Heart left ventricle (tissue), 16 donors: ENCODE results near the gene KRT34. TPM values are rescaled to one million over a fixed set of nuclear protein-coding genes. Genes with fewer than 3 reads are reported as not detected.
"Not testable (repeated sequence)": the region's sequence is repeated elsewhere in the genome, so short reads cannot be mapped to it uniquely, and the experiment has no call there.

Experiments
- ATAC-seq, 4 donors: fragments of 200-7000 bp; cut with Tn5 transposase; one replicate each; pipeline ENCODE4 v1.9.1; 2020 to 2022; ENCODE audit warnings: moderate library complexity in 4 of 4, mild to moderate bottlenecking in 3 of 4, moderate number of reproducible peaks in 1 of 4
- DNase-seq, 5 donors: peaks; one replicate each; pipeline ENCODE4 v3.0.0-alpha.2; 2020
- H3K27ac ChIP-seq, 12 donors: fragments of 200-600 bp; sonication (generic) in 4 of 12; one replicate each; pipeline versions ENCODE4 v1.5.0 to v1.8.0; 2016 to 2022; ENCODE audit warnings: mild to moderate bottlenecking in 2 of 12
- H3K27me3 ChIP-seq, 9 donors: fragments of 200-600 bp; sonication (generic) in 2 of 9; one replicate each; pipeline versions ENCODE4 v1.5.1 to v1.8.0; 2016 to 2022; ENCODE audit warnings: mild to moderate bottlenecking in 3 of 9
- H3K36me3 ChIP-seq, 9 donors: fragments of 200-600 bp; sonication (generic) in 2 of 9; one replicate each; pipeline versions ENCODE4 v1.5.0 to v1.8.0; 2018 to 2022; ENCODE audit warnings: mild to moderate bottlenecking in 2 of 9
- H3K4me1 ChIP-seq, 12 donors: fragments of 200-600 bp; sonication (generic) in 4 of 12; one replicate each; pipeline versions ENCODE4 v1.5.0 to v1.8.0; 2016 to 2022; ENCODE audit warnings: mild to moderate bottlenecking in 3 of 12
- H3K4me3 ChIP-seq, 12 donors: fragments of 200-600 bp; sonication (generic) in 4 of 12; one replicate each; pipeline versions ENCODE4 v1.5.0 to v1.8.0; 2017 to 2022; ENCODE audit warnings: mild to moderate bottlenecking in 9 of 12, moderate library complexity in 4 of 12
- H3K9me3 ChIP-seq, 12 donors: fragments of 200-600 bp; sonication (generic) in 4 of 12; one replicate each; pipeline versions ENCODE4 v1.5.0 to v1.8.0; 2016 to 2022; ENCODE audit warnings: mild to moderate bottlenecking in 1 of 12
- POLR2A ChIP-seq, 2 donors: fragments of 450-650 bp; IDR thresholded peaks; one replicate each; pipeline ENCODE4 v1.6.1; 2017; ENCODE audit warnings: antibody characterized with exemption in 2 of 2, mild to moderate bottlenecking in 2 of 2, moderate library complexity in 2 of 2
- whole genome bisulfite sequencing, 4 donors: extraction: QIAGEN DNeasy Blood & Tissue Kit in 2 of 4; methylation state at CpG; one replicate each; pipeline versions ENCODE4 v1.1.5 to v1.1.7; 2013 to 2018; 5-methylcytosine and 5-hydroxymethylcytosine counted together
- intact Hi-C, 10 donors: fragments of 100-400 bp; cut with DNase I; formaldehyde crosslinking; loops; one replicate each; pipeline versions ENCODE4 v1.11.1 to v1.14.2; 2022
- polyA plus RNA-seq, 2 donors: library from polyadenylated mRNA; stranded (reverse); fragments of 200-250 nt; gene quantifications; one replicate each; pipeline ENCODE4 v1.2.3, GENCODE V29; 2013
- total RNA-seq, 9 donors: library from RNA; depleted of rRNA in 2 of 9; stranded (reverse); fragments of >200 nt in 2 of 9; fragmentation: NEBNext Ultra II Directional in 3 of 9; extraction: Animal tissue kit (Norgen Biotek cat#: 25700) in 3 of 9; gene quantifications; one replicate each; pipeline versions ENCODE4 v1.1.0 to v1.2.4, GENCODE V29; 2016 to 2023
- TF ChIP-seq, protein P1 (sequence below), 12 donors: fragments of 200-600 bp; sonication (generic) in 4 of 12; IDR thresholded peaks; one replicate each; pipeline versions ENCODE4 v1.5.0 to v1.8.0; 2018 to 2022; ENCODE audit warnings: antibody characterized with exemption in 12 of 12, mild to moderate bottlenecking in 5 of 12
- donor health status: ischemic (EF 13 %, LVEDD 7.1; RV severe dilation, severe dysfunction).
- donor health status: healthy with polysubstance abuse.
- donor health status: DM: no; HTN: yes; CAD: no.
- donor health status: DM: no; HTN: no; CAD: no.
- donor health status: ischemic (EF 25% LVEDD 6.9; RV normal size, moderate dysfunction).
- donor health status: ischemic (EF 25% LVEDD 5.7; RV mildly dilated, moderate dysfunction).
- donor health status: healthy.
- donor health status: DM: yes; HTN: yes; CAD: no.
- donor health status: ischemic (EF 35%, LVEDD 5.7; RV mildly dilated, moderate dysfunction).
- donor health status: nonischemic (EF 11% LVEDD 7.7; RV severe dilation, severe dysfunction).
- donor health status: DM: yes; HTN: yes; CAD: no.
- donor health status: PGD.
- donor health status: ischemic (EF 29% LVEDD 5.4; RV normal size, mild dysfunction).
- donor health status: nonischemic (EF 23%, LVEDD 6.1; RV moderate dilation, normal function).

Gene KRT34
- total and polyA plus RNA-seq, 11 donors, result not detected

DNA sequence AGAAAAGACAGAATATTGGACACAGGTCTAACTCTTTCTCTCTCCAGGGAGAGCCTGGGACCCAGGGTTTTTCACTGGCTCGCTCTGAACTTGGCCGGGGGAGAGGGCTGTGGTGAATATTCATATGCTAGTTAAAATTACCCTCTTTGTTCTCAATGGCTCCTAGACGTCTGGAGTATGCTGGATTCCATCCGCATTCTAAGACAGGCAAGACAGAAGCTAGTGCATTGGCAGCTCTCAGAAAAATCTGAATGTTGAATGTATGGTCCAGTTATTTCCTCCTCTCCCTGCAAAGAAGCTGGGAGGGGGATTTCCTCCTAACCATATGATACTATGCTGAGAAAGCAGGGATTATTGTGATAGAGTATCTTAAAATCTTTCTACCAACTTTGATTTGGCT lies 5.6 kb upstream of the KRT34 start:
- WGBS, 4 donors, result 63 to 73% (median 65%) methylated on average over 4 of the region's 4 CpGs
- Histone ChIP-seq H3K9me3 (peaks cover 0 to 28% (median 15%) of the 10 kb centered on the region in 12 donors), H3K27ac (no peak overlapping the region), H3K4me1 (peaks cover 0 to 4% (median 0%) of the 10 kb centered on the region in 12 donors), H3K4me3 (no peak overlapping the region), H3K27me3 (peaks cover 0 to 12% (median 0%) of the 10 kb centered on the region in 9 donors), H3K36me3 (no peaks in the 10 kb centered on the region)
- ATAC-seq (no peak), DNase-seq (no peak)
- intact Hi-C loops, result no loop called here
- TF ChIP-seq POLR2A (IDR thresholded peaks at IDR 0.05), result no peak

- no peaks in the 10 kb centered on the region for H3K4me1 ChIP-seq
- intact Hi-C loops, result no loop called here
- no peaks in the 10 kb centered on the region for H3K36me3 ChIP-seq
- H3K27ac ChIP-seq, result no peak overlapping the region
- H3K4me3 ChIP-seq, result no peak overlapping the region
- no peak for ATAC-seq
- WGBS, 4 donors, result 94 to 100% (median 96%) methylated on average over 1 of the region's 1 CpG
- H3K27me3 ChIP-seq, result peaks cover 0 to 9% (median 0%) of the 10 kb centered on the region in 9 donors
- no peak for TF ChIP-seq POLR2A (IDR thresholded peaks at IDR 0.05)
- TF ChIP-seq, protein P1, sequence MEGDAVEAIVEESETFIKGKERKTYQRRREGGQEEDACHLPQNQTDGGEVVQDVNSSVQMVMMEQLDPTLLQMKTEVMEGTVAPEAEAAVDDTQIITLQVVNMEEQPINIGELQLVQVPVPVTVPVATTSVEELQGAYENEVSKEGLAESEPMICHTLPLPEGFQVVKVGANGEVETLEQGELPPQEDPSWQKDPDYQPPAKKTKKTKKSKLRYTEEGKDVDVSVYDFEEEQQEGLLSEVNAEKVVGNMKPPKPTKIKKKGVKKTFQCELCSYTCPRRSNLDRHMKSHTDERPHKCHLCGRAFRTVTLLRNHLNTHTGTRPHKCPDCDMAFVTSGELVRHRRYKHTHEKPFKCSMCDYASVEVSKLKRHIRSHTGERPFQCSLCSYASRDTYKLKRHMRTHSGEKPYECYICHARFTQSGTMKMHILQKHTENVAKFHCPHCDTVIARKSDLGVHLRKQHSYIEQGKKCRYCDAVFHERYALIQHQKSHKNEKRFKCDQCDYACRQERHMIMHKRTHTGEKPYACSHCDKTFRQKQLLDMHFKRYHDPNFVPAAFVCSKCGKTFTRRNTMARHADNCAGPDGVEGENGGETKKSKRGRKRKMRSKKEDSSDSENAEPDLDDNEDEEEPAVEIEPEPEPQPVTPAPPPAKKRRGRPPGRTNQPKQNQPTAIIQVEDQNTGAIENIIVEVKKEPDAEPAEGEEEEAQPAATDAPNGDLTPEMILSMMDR (IDR thresholded peaks at IDR 0.05), result no peak
- peaks cover 0 to 28% (median 15%) of the 10 kb centered on the region in 12 donors for H3K9me3 ChIP-seq
- DNase-seq, result no peak
Observed at GRCh38 chr17:41386227-41386626, 4.1 kb upstream of the KRT34 start.

DNA sequence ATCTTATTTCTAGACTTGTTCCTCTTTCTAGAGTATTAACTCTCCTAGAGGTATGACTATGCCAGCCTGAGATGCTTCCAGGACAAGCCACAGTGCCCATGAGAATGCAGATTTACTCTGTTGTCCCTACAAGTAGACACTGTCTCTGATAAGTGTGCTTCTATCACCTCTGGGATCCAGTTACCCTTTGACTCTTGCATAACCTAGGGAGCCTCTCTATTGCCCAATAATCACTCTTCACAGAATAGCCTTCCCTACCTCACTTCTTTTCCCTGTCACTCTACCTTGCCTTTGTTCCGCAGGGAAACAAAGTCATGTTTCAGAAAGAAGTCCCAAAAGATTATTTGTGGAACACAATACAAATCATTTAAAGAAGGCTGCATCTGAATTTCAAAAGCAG lies 1.6 kb upstream of the KRT34 start:
- WGBS, 4 donors, result 96 to 100% (median 97%) methylated on average over 1 of the region's 1 CpG
- DNase-seq (no peak), ATAC-seq (no peak)
- no peak overlapping the region for H3K27ac ChIP-seq
- no peak overlapping the region for H3K4me3 ChIP-seq
- intact Hi-C loops, result no loop called here
- H3K9me3 ChIP-seq, result peaks cover 0 to 28% (median 15%) of the 10 kb centered on the region in 12 donors
- no peaks in the 10 kb centered on the region for H3K4me1 ChIP-seq
- peaks cover 0 to 10% (median 0%) of the 10 kb centered on the region in 9 donors for H3K27me3 ChIP-seq
- H3K36me3 ChIP-seq, result no peaks in the 10 kb centered on the region
- no peak for TF ChIP-seq POLR2A (IDR thresholded peaks at IDR 0.05)
- TF ChIP-seq, protein P1 (IDR thresholded peaks at IDR 0.05), result no peak

GRCh38 chr17:41382394-41382793 lies 288 bp upstream of the KRT34 start:
- intact Hi-C loops, result no loop called here
- ATAC-seq (no peak), DNase-seq (no peak)
- Histone ChIP-seq H3K4me3 (no peak overlapping the region), H3K36me3 (no peaks in the 10 kb centered on the region), H3K27me3 (peaks cover 0 to 8% (median 0%) of the 10 kb centered on the region in 9 donors), H3K27ac (no peak overlapping the region), H3K9me3 (peaks cover 0 to 26% (median 14%) of the 10 kb centered on the region in 12 donors), H3K4me1 (no peaks in the 10 kb centered on the region)
- TF ChIP-seq, protein P1 (IDR thresholded peaks at IDR 0.05), result no peak
- no peak for TF ChIP-seq POLR2A (IDR thresholded peaks at IDR 0.05)
- WGBS, 4 donors, result 74 to 91% (median 87%) methylated on average over 1 of the region's 1 CpG

DNA sequence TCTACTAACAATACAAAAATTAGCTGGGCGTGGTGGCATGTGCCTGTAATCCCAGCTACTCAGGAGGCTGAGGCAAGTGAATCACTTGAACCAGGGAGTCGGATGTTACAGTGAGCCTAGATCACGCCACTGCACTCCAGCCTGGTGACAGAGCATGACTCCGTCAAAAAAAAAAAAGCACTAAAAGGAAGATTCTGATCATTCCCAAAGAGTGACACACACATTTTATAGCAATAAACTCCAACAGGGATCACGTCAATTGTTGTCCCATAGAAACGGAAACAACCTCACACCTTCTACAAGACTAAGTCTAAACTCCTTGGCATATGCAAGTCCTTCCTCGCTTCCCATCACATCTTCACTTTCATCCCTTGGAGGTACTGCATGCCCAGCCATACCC lies 2.0 kb downstream of the KRT34 start:
- 83 to 92% (median 89%) methylated on average over 7 of the region's 7 CpGs for WGBS, 4 donors
- H3K4me1 ChIP-seq, DNase-seq, intact Hi-C loops, H3K27ac ChIP-seq, ATAC-seq, H3K4me3 ChIP-seq, H3K9me3 ChIP-seq, H3K27me3 ChIP-seq, H3K36me3 ChIP-seq: not testable (repeated sequence)
